H9 (cell line): ENCODE measurements around the gene CD46. TPM values are rescaled to one million over a fixed set of nuclear protein-coding genes. Genes with fewer than 3 reads are reported as not detected.
A peak's percentile ranks its signal among the peaks of the same experiment; 100 is the strongest.

Experiments used
- DNase-seq: peaks from one replicate; pipeline ENCODE4 v3.0.0-alpha.2; 2017
- H2AFZ ChIP-seq: one replicate; pipeline ENCODE4 v1.6.1; 2013; ENCODE audit warnings: mild to moderate bottlenecking, low read length, control low read depth, moderate library complexity
- H2AK5ac ChIP-seq: 2 replicates; pipeline ENCODE4 v1.6.1; 2013; ENCODE audit warnings: low read length, control low read depth, mixed read lengths; ENCODE audit not compliant: insufficient read length
- H2BK120ac ChIP-seq: one replicate; pipeline ENCODE4 v1.6.1; 2013; ENCODE audit warnings: low read depth, mild to moderate bottlenecking, low read length, control low read depth, inconsistent platforms; ENCODE audit not compliant: poor library complexity, severe bottlenecking
- H2BK12ac ChIP-seq: 2 replicates; pipeline ENCODE4 v1.6.1; 2013; ENCODE audit warnings: low read length, control low read depth, mixed read lengths, low read depth; ENCODE audit not compliant: insufficient read length
- H2BK15ac ChIP-seq: 2 replicates; pipeline ENCODE4 v1.6.1; 2013; ENCODE audit warnings: low read depth, low read length, control low read depth
- H2BK20ac ChIP-seq: one replicate; pipeline ENCODE4 v1.6.1; 2013; ENCODE audit warnings: low read depth, mild to moderate bottlenecking, low read length, control low read depth, inconsistent platforms; ENCODE audit not compliant: poor library complexity, severe bottlenecking
- H2BK5ac ChIP-seq: 2 replicates; pipeline ENCODE4 v1.6.1; 2013; ENCODE audit warnings: low read length, control low read depth, mixed read lengths; ENCODE audit not compliant: insufficient read length
- H3K14ac ChIP-seq: 2 replicates; pipeline ENCODE4 v1.6.1; 2013; ENCODE audit warnings: low read length, control low read depth; ENCODE audit not compliant: insufficient read depth
- H3K18ac ChIP-seq: 2 replicates; pipeline ENCODE4 v1.6.1; 2013; ENCODE audit warnings: low read depth, mild to moderate bottlenecking, mixed read lengths, low read length, control low read depth; ENCODE audit not compliant: insufficient read length
- H3K23ac ChIP-seq: 2 replicates; pipeline ENCODE4 v1.6.1; 2013; ENCODE audit warnings: low read length, control low read depth, mixed read lengths, low read depth; ENCODE audit not compliant: insufficient read length
- H3K23me2 ChIP-seq: 2 replicates; pipeline ENCODE4 v1.6.1; 2013; ENCODE audit warnings: low read depth, mild to moderate bottlenecking, mixed read lengths, low read length, control low read depth; ENCODE audit not compliant: insufficient read length, poor library complexity, severe bottlenecking
- H3K27ac ChIP-seq: 2 replicates; pipeline ENCODE4 v1.5.1; 2013; ENCODE audit warnings: low read length, control low read depth, mixed read lengths, low read depth; ENCODE audit not compliant: insufficient read length
- H3K27me3 ChIP-seq: 2 replicates; pipeline ENCODE4 v1.6.1; 2013; ENCODE audit warnings: low read length, control low read depth, inconsistent platforms; ENCODE audit not compliant: insufficient read depth
- H3K4ac ChIP-seq: 2 replicates; pipeline ENCODE4 v1.6.1; 2013; ENCODE audit warnings: low read depth, mild to moderate bottlenecking, control low read depth, inconsistent platforms, low read length, moderate library complexity
- H3K4me1 ChIP-seq: 2 replicates; pipeline ENCODE4 v1.6.1; 2013; ENCODE audit warnings: low read length, control low read depth, inconsistent platforms; ENCODE audit not compliant: insufficient read depth
- H3K4me2 ChIP-seq: 2 replicates; pipeline ENCODE4 v1.6.1; 2013; ENCODE audit warnings: low read length, control low read depth, mixed read lengths; ENCODE audit not compliant: insufficient read length, insufficient read depth
- H3K56ac ChIP-seq: 2 replicates; pipeline ENCODE4 v1.6.1; 2013; ENCODE audit warnings: low read depth, mild to moderate bottlenecking, mixed read lengths, low read length, control low read depth; ENCODE audit not compliant: insufficient read length
- H3K79me1 ChIP-seq: 2 replicates; pipeline ENCODE4 v1.6.1; 2013; ENCODE audit warnings: low read depth, mild to moderate bottlenecking, moderate library complexity, low read length, control low read depth, inconsistent platforms; ENCODE audit not compliant: insufficient read depth, poor library complexity, severe bottlenecking
- H3K79me2 ChIP-seq: 2 replicates; pipeline ENCODE4 v1.6.1; 2013; ENCODE audit warnings: low read length, control low read depth, inconsistent platforms; ENCODE audit not compliant: insufficient read depth
- H3K9ac ChIP-seq: 2 replicates; pipeline ENCODE4 v1.6.1; 2013; ENCODE audit warnings: low read length, control low read depth, mixed read lengths; ENCODE audit not compliant: insufficient read length; ENCODE audit errors: extremely low read depth
- H3K9me3 ChIP-seq: one replicate; pipeline ENCODE4 v1.6.1; 2013; ENCODE audit warnings: low read depth, low read length, inconsistent platforms; ENCODE audit not compliant: control insufficient read depth
- H3T11ph ChIP-seq: one replicate; pipeline ENCODE4 v1.6.1; 2013; ENCODE audit warnings: mild to moderate bottlenecking, low read length, control low read depth, inconsistent platforms
- H4K20me1 ChIP-seq: one replicate; pipeline ENCODE4 v1.6.1; 2013; ENCODE audit not compliant: control insufficient read depth, insufficient read length, insufficient read depth
- H4K5ac ChIP-seq: 2 replicates; pipeline ENCODE4 v1.6.1; 2013; ENCODE audit warnings: low read depth, mild to moderate bottlenecking, mixed read lengths, low read length, control low read depth; ENCODE audit not compliant: insufficient read length
- H4K8ac ChIP-seq: replicated peaks from 2 replicates; pipeline ENCODE4 v1.6.1; 2013; ENCODE audit warnings: low read length, control low read depth, mixed read lengths, low read depth; ENCODE audit not compliant: insufficient read length
- H4K91ac ChIP-seq: 2 replicates; pipeline ENCODE4 v1.6.1; 2013; ENCODE audit warnings: low read depth, mild to moderate bottlenecking, moderate library complexity, mixed read lengths, low read length, control low read depth; ENCODE audit not compliant: insufficient read length
- H3K27ac Mint-ChIP-seq, 3 experiments: 2 replicates in 2 of 3; 3 replicates in 1 of 3; pipeline ENCODE4 v1.8.0; 2020 to 2021; ENCODE audit warnings: mixed read lengths in 3 of 3, mild to moderate bottlenecking in 1 of 3, moderate library complexity in 1 of 3
- H3K27me3 Mint-ChIP-seq: 2 replicates; pipeline ENCODE4 v1.8.0; 2021; ENCODE audit warnings: low read depth, mild to moderate bottlenecking, moderate library complexity, mixed read lengths
- H3K36me3 Mint-ChIP-seq, 3 experiments: 2 replicates in 2 of 3; 3 replicates in 1 of 3; pipeline ENCODE4 v1.8.0; 2020 to 2021; ENCODE audit warnings: low read depth in 3 of 3, mixed read lengths in 3 of 3; ENCODE audit not compliant: insufficient read depth in 1 of 3
- H3K4me1 Mint-ChIP-seq, 2 experiments: 2 replicates each; pipeline ENCODE4 v1.8.0; 2020; ENCODE audit warnings: mixed read lengths in 2 of 2
- H3K4me3 Mint-ChIP-seq, 2 experiments: 2 replicates in 1 of 2; 3 replicates in 1 of 2; pipeline ENCODE4 v1.8.0; 2020 to 2021; ENCODE audit warnings: mild to moderate bottlenecking in 2 of 2, mixed read lengths in 2 of 2, moderate library complexity in 1 of 2
- H3K9me3 Mint-ChIP-seq, 2 experiments: 2 replicates in 1 of 2; 3 replicates in 1 of 2; pipeline ENCODE4 v1.8.0; 2020; ENCODE audit warnings: mild to moderate bottlenecking in 2 of 2, mixed read lengths in 2 of 2, moderate library complexity in 1 of 2
- WGBS: extraction: QIAGEN DNeasy Blood & Tissue Kit; methylation state at CpG from one replicate; pipeline ENCODE4 v1.1.7; 2013; ENCODE audit warnings: missing lambda C conversion rate, low lambda C conversion rate, mixed read lengths; ENCODE audit not compliant: insufficient read length; ENCODE audit errors: extremely low coverage; 5-methylcytosine and 5-hydroxymethylcytosine counted together
- total RNA-seq: library from RNA; stranded (reverse); gene quantifications from 2 replicates; pipeline ENCODE4 v1.2.1, GENCODE V29; 2021
- TF ChIP-seq, protein P1 (sequence below): fragments of 200-600 bp; sonication (generic); conservative IDR thresholded peaks from 3 replicates; pipeline ENCODE4 v1.8.0; 2021; ENCODE audit warnings: antibody characterized with exemption, mild to moderate bottlenecking

CD46 gene
- total RNA-seq, 1 experiment from 2014 or later: 89.2 TPM

GRCh38 chr1:207804721-207805468 lies 53.0 kb downstream of the CD46 start:
- no peak overlapping the region for H3K18ac ChIP-seq

More at GRCh38 chr1:207804721-207805468, 53.0 kb downstream of the CD46 start:
- Histone ChIP-seq H3K27me3 (no peaks in the 10 kb centered on the region), H3K4ac (no peak overlapping the region), H4K8ac (no peak overlapping the region), H3K9ac (no peak overlapping the region), H2BK15ac (no peak overlapping the region), H4K5ac (no peak overlapping the region), H3T11ph (no peak overlapping the region), H3K4me1 (no peaks in the 10 kb centered on the region), H2BK12ac (no peak overlapping the region), H3K9me3 (no peaks in the 10 kb centered on the region), H3K14ac (no peak overlapping the region), H4K20me1 (no peaks in the 10 kb centered on the region), H4K91ac (no peak overlapping the region), H3K56ac (no peak overlapping the region), H2AFZ (no peak overlapping the region), H3K23me2 (no peaks in the 10 kb centered on the region), H3K27ac (no peak overlapping the region), H3K79me1 (no peaks in the 10 kb centered on the region), H2BK5ac (no peak overlapping the region), H3K4me2 (no peak overlapping the region), H3K23ac (no peak overlapping the region), H2AK5ac (no peak overlapping the region), H2BK20ac (no peak overlapping the region), H2BK120ac (no peak overlapping the region), H3K79me2 (no peaks in the 10 kb centered on the region)
- DNase-seq: no peak
- Mint-ChIP-seq H3K27ac (peak overlapping the region in 1 of 3 experiments; percentile 19; a peak in 1 of 7 replicates), H3K4me1 (peaks cover 11 to 28% of the 10 kb centered on the region in 2 experiments), H3K36me3 (no peaks in the 10 kb centered on the region; a peak in 1 of 7 replicates), H3K4me3 (no peak overlapping the region), H3K9me3 (no peaks in the 10 kb centered on the region), H3K27me3 (no peaks in the 10 kb centered on the region)
- WGBS: no CpG with 5 or more reads among the region's 5 CpGs
- TF ChIP-seq, protein P1, sequence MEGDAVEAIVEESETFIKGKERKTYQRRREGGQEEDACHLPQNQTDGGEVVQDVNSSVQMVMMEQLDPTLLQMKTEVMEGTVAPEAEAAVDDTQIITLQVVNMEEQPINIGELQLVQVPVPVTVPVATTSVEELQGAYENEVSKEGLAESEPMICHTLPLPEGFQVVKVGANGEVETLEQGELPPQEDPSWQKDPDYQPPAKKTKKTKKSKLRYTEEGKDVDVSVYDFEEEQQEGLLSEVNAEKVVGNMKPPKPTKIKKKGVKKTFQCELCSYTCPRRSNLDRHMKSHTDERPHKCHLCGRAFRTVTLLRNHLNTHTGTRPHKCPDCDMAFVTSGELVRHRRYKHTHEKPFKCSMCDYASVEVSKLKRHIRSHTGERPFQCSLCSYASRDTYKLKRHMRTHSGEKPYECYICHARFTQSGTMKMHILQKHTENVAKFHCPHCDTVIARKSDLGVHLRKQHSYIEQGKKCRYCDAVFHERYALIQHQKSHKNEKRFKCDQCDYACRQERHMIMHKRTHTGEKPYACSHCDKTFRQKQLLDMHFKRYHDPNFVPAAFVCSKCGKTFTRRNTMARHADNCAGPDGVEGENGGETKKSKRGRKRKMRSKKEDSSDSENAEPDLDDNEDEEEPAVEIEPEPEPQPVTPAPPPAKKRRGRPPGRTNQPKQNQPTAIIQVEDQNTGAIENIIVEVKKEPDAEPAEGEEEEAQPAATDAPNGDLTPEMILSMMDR: no peak
